ENCODE measurements around the gene SLC4A5.
"Not testable (repeated sequence)": the region's sequence is repeated elsewhere in the genome, so short reads cannot be mapped to it uniquely, and the experiment has no call there.

The SLC4A5 gene

DNA sequence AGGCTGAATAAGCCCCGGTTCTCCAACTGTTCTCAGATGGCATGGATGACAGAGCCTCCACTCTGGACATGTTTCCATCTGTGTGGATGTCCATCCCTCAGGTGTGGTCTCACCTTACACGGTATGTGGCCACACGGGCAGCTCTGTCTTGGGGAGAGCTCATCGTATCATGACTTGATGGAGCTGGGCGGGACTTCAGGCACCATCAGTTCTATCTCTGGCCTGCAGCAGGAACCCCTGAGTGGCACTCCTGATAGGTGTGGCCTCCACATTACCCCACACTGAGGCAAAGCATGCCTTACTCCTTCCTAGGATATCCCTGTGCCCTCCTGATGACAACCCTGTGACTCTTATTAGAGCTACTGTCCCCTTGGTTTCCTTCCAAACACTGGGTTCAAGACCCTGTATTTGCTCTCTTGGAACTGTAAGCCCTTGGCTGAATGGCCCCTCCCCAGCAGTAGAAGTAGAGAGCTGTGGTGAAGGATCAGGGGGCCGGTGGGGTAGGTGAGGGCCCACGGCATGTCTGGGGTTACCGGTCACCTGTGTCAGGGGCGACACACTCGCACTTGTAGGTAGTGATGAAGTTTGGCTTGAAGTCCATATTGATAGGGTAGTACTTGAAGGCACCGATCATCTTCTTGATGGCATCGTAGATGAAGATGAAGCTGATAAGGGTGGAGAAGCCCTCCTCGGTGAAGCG is 96.6 kb downstream of the SLC4A5 start:
- FAIRE-seq (no peak), DNase-seq (ENCODE audit: insufficient read length, low spot score) (no peak)
- no peak for TF ChIP-seq SPI1 (IDR thresholded peaks at IDR 0.05; ENCODE audit: low read depth, low read length)
- no peak for TF ChIP-seq POLR2AphosphoS5 (IDR thresholded peaks at IDR 0.05; ENCODE audit: low read depth, low read length)
- no peak for TF ChIP-seq POLR2A (IDR thresholded peaks at IDR 0.05; ENCODE audit: low read depth, low read length)
- no peak for TF ChIP-seq POU2F2 (IDR thresholded peaks at IDR 0.05; ENCODE audit: low read depth, low read length)
- no peak for TF ChIP-seq PAX5 (IDR thresholded peaks at IDR 0.05; ENCODE audit: insufficient read depth, low read length, severe bottlenecking)
- TF ChIP-seq TAF1 (IDR thresholded peaks at IDR 0.05; ENCODE audit: low read depth, low read length): no peak

DNA sequence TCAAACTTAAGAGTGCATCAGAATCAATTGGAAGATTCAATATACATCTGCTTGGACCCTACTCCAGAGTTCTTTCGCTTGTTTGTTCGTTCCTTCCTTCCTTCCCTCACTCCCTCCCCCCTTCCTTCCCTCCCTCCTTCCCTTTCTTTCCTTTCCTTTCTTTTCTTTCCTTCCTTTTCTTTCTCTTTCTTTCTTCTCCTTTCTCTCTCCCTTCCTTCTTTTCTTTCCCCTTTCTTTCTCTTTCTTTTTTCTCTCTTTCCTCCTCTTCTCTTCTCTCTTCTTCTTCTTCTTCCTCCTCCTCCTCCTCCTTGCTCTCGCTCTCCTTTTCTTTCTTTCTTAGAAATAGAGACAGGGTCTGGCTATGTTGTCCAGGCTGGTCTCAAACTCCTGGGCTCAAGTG is 98.9 kb downstream of the SLC4A5 start:
- FAIRE-seq (no peak), DNase-seq (ENCODE audit: insufficient read length, low spot score) (no peak)

DNA sequence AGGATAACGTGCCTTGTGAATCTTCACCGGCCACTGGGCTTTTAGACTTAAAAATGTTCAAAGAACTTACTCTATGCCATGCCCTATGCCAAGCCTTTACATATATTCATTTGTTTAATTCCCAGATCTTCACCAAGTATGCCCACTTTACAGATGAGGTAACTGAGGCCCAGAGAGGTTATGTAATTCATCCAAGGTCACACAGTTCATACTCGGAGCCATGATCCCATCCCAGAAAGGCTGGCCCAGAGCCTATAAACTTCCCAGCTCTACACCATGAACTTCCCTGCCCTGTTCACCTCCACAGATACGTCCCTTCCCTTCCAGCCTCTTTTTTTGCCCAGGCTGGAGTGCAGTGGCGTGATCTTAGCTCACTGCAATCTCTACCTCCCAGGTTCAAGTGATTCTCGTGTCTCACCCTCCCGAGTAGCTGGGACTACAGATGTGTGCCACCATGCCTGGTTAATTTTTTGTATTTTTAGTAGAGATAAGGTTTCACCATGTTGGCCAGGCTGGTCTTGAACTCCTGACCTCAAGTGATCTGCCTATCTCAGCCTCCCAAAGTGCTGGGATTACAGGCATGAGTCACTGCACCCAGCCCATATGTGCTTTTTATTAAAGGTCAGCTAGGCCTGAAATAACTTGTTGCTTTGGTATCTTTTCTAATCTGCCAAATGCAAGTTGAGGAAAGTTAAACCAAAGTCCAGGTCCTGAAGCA is 100.7 kb downstream of the SLC4A5 start:
- no peak for TF ChIP-seq POLR2AphosphoS5 (IDR thresholded peaks at IDR 0.05; ENCODE audit: low read depth, low read length)
- DNase-seq (ENCODE audit: insufficient read length, low spot score): no peak
- FAIRE-seq: no peak

More for the DNA sequence above, 98.9 kb downstream of the SLC4A5 start:
- no peak for TF ChIP-seq POU2F2 (IDR thresholded peaks at IDR 0.05; ENCODE audit: low read depth, low read length)
- no peak for TF ChIP-seq PAX5 (IDR thresholded peaks at IDR 0.05; ENCODE audit: insufficient read depth, low read length, severe bottlenecking)
- TF ChIP-seq POLR2AphosphoS5 (IDR thresholded peaks at IDR 0.05; ENCODE audit: low read depth, low read length): no peak
- TF ChIP-seq POLR2A (IDR thresholded peaks at IDR 0.05; ENCODE audit: low read depth, low read length): no peak
- TF ChIP-seq TAF1 (IDR thresholded peaks at IDR 0.05; ENCODE audit: low read depth, low read length): no peak
- TF ChIP-seq SPI1 (IDR thresholded peaks at IDR 0.05; ENCODE audit: low read depth, low read length): no peak

DNA sequence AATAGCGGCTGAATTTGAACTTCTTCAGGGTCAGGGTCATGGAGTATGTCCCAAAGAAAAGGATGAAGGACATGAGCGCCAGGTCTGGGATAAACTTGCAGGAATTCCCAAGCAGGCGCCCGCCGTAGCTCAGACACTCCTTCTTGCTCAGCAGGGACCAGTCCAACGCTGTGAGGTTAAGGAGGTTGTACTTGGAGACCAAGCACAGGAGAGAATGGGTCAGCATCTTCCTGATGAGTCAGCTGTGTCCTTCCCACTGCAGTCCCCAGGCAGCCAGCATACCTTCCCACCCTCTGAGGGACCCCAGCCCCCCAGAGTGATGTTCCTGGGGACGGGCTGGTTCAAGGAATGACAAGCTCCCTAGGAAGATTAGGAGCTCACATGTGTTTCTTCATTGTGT is 103.9 kb downstream of the SLC4A5 start:
- DNase-seq (ENCODE audit: insufficient read length, low spot score) (no peak), FAIRE-seq (no peak)
- TF ChIP-seq SPI1 (IDR thresholded peaks at IDR 0.05; ENCODE audit: low read depth, low read length) (no peak), POLR2AphosphoS5 (IDR thresholded peaks at IDR 0.05; ENCODE audit: low read depth, low read length) (no peak), PAX5 (IDR thresholded peaks at IDR 0.05; ENCODE audit: insufficient read depth, low read length, severe bottlenecking) (no peak), TAF1 (IDR thresholded peaks at IDR 0.05; ENCODE audit: low read depth, low read length) (no peak), POLR2A (IDR thresholded peaks at IDR 0.05; ENCODE audit: low read depth, low read length) (no peak), POU2F2 (IDR thresholded peaks at IDR 0.05; ENCODE audit: low read depth, low read length) (no peak)

DNA sequence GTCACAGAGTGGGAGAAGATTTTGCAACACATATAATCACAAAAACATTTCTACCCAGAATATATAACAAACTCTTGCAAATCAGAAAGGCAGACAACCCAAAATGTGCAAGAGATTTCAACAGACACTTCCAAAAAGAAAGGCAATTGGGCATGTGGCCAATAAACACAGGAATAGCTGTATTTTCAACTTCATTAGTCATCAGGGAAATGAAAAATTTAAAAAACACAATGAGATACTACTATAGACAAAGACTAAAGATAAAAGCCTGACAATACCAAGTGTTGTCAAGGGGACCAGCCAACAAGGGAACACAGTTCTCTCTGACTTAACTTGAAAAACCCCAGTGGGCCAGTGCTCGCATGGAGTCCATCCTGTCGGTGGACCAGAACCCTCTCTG is 104.3 kb downstream of the SLC4A5 start:
- FAIRE-seq (no peak), DNase-seq (ENCODE audit: insufficient read length, low spot score) (no peak)
- TF ChIP-seq POU2F2 (IDR thresholded peaks at IDR 0.05; ENCODE audit: low read depth, low read length) (no peak), POLR2AphosphoS5 (IDR thresholded peaks at IDR 0.05; ENCODE audit: low read depth, low read length) (no peak), TAF1 (IDR thresholded peaks at IDR 0.05; ENCODE audit: low read depth, low read length) (no peak), PAX5 (IDR thresholded peaks at IDR 0.05; ENCODE audit: insufficient read depth, low read length, severe bottlenecking) (no peak), SPI1 (IDR thresholded peaks at IDR 0.05; ENCODE audit: low read depth, low read length) (no peak), POLR2A (IDR thresholded peaks at IDR 0.05; ENCODE audit: low read depth, low read length) (no peak)

DNA sequence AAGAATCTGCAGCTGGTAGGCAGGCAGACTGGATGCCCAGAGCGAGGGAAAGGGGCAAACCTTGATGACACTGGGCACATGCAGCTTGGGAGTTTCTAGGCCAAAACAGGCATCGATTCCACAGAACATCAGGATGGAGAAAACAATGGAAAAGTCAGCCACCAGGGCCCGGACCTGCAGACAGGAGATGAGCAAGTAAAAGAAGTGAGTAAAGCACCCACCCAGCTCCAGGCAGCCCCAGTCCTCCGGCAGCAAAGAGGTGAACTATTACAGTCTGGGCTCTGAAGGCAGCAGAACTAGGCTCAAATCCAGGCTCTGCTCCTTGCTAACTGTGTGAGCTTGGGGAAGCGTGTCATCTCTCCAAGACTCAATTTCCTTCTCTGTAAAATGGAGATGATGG is 108.2 kb downstream of the SLC4A5 start:
- FAIRE-seq (no peak), DNase-seq (ENCODE audit: insufficient read length, low spot score) (no peak)
- TF ChIP-seq SPI1 (IDR thresholded peaks at IDR 0.05; ENCODE audit: low read depth, low read length) (no peak), POLR2A (IDR thresholded peaks at IDR 0.05; ENCODE audit: low read depth, low read length) (no peak), TAF1 (IDR thresholded peaks at IDR 0.05; ENCODE audit: low read depth, low read length) (no peak), POU2F2 (IDR thresholded peaks at IDR 0.05; ENCODE audit: low read depth, low read length) (no peak), PAX5 (IDR thresholded peaks at IDR 0.05; ENCODE audit: insufficient read depth, low read length, severe bottlenecking) (no peak), POLR2AphosphoS5 (IDR thresholded peaks at IDR 0.05; ENCODE audit: low read depth, low read length) (no peak)

DNA sequence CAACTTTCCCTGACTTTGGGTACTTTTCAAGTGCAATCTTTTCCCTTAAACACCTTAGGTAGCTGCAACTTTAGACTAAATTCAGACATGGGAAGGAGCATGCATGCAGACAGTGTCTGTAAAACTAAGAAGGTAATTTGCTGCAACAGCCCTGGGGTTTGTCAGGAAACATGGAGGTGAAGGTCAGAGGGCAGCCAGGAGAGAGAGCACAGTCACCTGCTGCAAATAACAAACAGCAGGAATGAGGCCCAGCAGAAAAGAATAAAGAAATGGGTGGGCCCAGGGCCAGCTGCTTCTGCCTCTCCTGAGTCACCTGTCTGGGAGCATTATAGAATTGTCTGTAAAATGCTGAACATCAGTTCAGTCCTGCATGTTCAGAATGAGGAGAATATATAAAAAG is 109.6 kb downstream of the SLC4A5 start:
- DNase-seq (ENCODE audit: insufficient read length, low spot score): no peak
- TF ChIP-seq PAX5 (IDR thresholded peaks at IDR 0.05; ENCODE audit: insufficient read depth, low read length, severe bottlenecking) (no peak), POU2F2 (IDR thresholded peaks at IDR 0.05; ENCODE audit: low read depth, low read length) (no peak)
- FAIRE-seq: no peak

DNA sequence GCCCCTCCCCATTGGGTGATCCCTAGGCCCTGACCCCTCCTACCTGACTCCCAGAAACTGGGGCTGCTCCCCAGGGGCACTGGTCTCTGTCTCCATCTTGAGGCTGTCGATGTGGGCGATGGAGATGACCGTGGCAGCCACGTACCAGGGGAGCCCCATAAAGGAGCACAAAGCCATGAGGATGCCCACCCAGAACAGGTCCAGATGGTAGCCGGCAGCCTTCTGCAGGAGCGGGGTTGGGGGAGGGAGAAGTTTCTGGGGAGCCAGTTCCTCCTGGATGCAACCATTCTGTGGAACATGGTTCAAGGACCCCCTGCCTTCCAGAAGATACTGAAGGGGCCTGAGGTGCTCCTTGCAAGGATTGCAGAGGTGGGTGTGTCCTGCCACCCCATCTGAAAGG is 110.8 kb downstream of the SLC4A5 start:
- no peak for FAIRE-seq
- no peak for DNase-seq (ENCODE audit: insufficient read length, low spot score)

DNA sequence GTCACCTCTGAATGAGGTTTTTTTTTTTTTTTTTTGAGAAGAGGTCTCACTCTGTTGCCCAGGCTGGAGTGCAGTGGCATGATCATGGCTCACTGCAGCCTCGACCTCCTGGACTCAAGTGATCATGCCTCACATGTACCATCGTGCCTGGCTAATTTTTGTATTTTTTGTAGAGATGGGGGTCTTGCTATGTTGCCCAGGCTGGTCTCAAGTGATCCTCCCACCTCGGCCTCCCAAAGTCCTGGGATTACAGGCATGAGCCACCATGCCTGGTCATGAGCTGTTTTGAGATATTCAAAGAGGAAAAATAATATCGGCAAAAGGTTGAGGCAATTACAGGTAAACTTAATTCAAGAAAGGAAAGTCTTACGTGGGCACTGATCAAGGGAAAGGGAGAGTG is 113.4 kb downstream of the SLC4A5 start:
- DNase-seq (ENCODE audit: insufficient read length, low spot score); FAIRE-seq: not testable (repeated sequence)

More for the DNA sequence above, 110.8 kb downstream of the SLC4A5 start:
- TF ChIP-seq SPI1 (IDR thresholded peaks at IDR 0.05; ENCODE audit: low read depth, low read length) (no peak), POU2F2 (IDR thresholded peaks at IDR 0.05; ENCODE audit: low read depth, low read length) (no peak), POLR2AphosphoS5 (IDR thresholded peaks at IDR 0.05; ENCODE audit: low read depth, low read length) (no peak), POLR2A (IDR thresholded peaks at IDR 0.05; ENCODE audit: low read depth, low read length) (no peak), TAF1 (IDR thresholded peaks at IDR 0.05; ENCODE audit: low read depth, low read length) (no peak), PAX5 (IDR thresholded peaks at IDR 0.05; ENCODE audit: insufficient read depth, low read length, severe bottlenecking) (no peak)

DNA sequence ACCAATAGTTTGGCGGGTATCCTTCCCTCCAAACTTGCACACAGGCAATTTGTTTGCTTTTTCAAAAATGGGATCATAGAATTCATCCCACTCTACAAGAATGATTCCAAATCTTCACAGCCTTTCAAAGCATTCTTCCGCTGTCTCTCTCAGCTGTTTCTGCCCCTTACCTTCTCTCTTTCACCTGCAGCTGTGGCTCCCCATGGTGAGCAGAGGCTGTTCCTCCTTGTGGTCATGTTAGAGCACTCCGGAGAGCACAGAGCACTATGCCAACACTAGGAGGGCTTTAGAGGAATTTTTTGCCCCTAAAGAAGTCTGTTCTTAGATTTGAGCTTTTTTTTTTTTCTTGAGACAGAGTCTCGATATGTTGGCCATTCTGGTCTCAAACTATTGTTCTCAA is 114.4 kb downstream of the SLC4A5 start:
- DNase-seq (ENCODE audit: insufficient read length, low spot score) (no peak), FAIRE-seq (no peak)
- TF ChIP-seq PAX5 (IDR thresholded peaks at IDR 0.05; ENCODE audit: insufficient read depth, low read length, severe bottlenecking): no peak
- TF ChIP-seq POLR2A (IDR thresholded peaks at IDR 0.05; ENCODE audit: low read depth, low read length): no peak
- TF ChIP-seq TAF1 (IDR thresholded peaks at IDR 0.05; ENCODE audit: low read depth, low read length): no peak
- TF ChIP-seq SPI1 (IDR thresholded peaks at IDR 0.05; ENCODE audit: low read depth, low read length): no peak
- no peak for TF ChIP-seq POLR2AphosphoS5 (IDR thresholded peaks at IDR 0.05; ENCODE audit: low read depth, low read length)
